PFSK-1 (cell line): ENCODE data around the gene ENPP6.

Source experiments
- FOXP2 ChIP-seq: optimal IDR thresholded peaks from 2 replicates; pipeline ENCODE3; 2011; ENCODE audit warnings: borderline replicate concordance, control low read depth, inconsistent platforms; ENCODE audit not compliant: insufficient read depth; ENCODE audit errors: extremely low read length, extremely low read depth
- POLR2AphosphoS5 ChIP-seq: IDR thresholded peaks from 2 replicates; pipeline ENCODE4 v1.6.1; 2012; ENCODE audit warnings: low read depth, mild to moderate bottlenecking, control low read depth, low read length, moderate library complexity
- REST ChIP-seq, 2 experiments: IDR thresholded peaks; 2 replicates each; pipeline versions ENCODE4 v1.6.1 to v1.8.0; 2011 to 2012; ENCODE audit warnings: low read depth in 2 of 2, low read length in 2 of 2, control low read depth in 1 of 2, inconsistent platforms in 1 of 2, mild to moderate bottlenecking in 1 of 2, moderate library complexity in 1 of 2; ENCODE audit not compliant: insufficient read depth in 1 of 2
- SIN3A ChIP-seq: IDR thresholded peaks from 2 replicates; pipeline ENCODE4 v1.6.1; 2012; ENCODE audit warnings: mild to moderate bottlenecking, low read length, moderate library complexity, borderline replicate concordance; ENCODE audit not compliant: insufficient read depth
- TAF1 ChIP-seq: IDR thresholded peaks from 2 replicates; pipeline ENCODE4 v1.6.1; 2012; ENCODE audit warnings: low read length, control low read depth, borderline replicate concordance; ENCODE audit not compliant: insufficient read depth

ENPP6 gene

GRCh38 chr4:184145596-184145995 lies 72.1 kb downstream of the ENPP6 start:
- TF ChIP-seq REST (IDR thresholded peaks at IDR 0.05; ENCODE audit: insufficient read depth in 1 of 2, low read depth in 2 of 2, low read length in 2 of 2) (no peak), POLR2AphosphoS5 (no peak), TAF1 (no peak), FOXP2 (no peak), SIN3A (no peak)

- no peak for TF ChIP-seq REST (IDR thresholded peaks at IDR 0.05; ENCODE audit: insufficient read depth in 1 of 2, low read depth in 2 of 2, low read length in 2 of 2)
Observed at GRCh38 chr4:184143770-184144564, 73.7 kb downstream of the ENPP6 start.

- TF ChIP-seq SIN3A (no peak), FOXP2 (no peak), TAF1 (no peak), POLR2AphosphoS5 (no peak), REST (IDR thresholded peaks at IDR 0.05; ENCODE audit: insufficient read depth in 1 of 2, low read depth in 2 of 2, low read length in 2 of 2) (no peak)
Observed at GRCh38 chr4:184142121-184143000, 75.3 kb downstream of the ENPP6 start.

- TF ChIP-seq REST (IDR thresholded peaks at IDR 0.05; ENCODE audit: insufficient read depth in 1 of 2, low read depth in 2 of 2, low read length in 2 of 2) (no peak), TAF1 (no peak), POLR2AphosphoS5 (no peak), FOXP2 (no peak), SIN3A (no peak)
Observed at GRCh38 chr4:184136525-184136924, 81.1 kb downstream of the ENPP6 start.
